Cerebellar nuclear complex (tissue), 1 donor: Measurements from ENCODE around the gene CFAP45.

Source experiments
- DNase-seq, 2 experiments: peaks; one replicate each; lab custom pipeline; 2025; lab: John Stamatoyannopoulos, UW

The CFAP45 gene

DNA sequence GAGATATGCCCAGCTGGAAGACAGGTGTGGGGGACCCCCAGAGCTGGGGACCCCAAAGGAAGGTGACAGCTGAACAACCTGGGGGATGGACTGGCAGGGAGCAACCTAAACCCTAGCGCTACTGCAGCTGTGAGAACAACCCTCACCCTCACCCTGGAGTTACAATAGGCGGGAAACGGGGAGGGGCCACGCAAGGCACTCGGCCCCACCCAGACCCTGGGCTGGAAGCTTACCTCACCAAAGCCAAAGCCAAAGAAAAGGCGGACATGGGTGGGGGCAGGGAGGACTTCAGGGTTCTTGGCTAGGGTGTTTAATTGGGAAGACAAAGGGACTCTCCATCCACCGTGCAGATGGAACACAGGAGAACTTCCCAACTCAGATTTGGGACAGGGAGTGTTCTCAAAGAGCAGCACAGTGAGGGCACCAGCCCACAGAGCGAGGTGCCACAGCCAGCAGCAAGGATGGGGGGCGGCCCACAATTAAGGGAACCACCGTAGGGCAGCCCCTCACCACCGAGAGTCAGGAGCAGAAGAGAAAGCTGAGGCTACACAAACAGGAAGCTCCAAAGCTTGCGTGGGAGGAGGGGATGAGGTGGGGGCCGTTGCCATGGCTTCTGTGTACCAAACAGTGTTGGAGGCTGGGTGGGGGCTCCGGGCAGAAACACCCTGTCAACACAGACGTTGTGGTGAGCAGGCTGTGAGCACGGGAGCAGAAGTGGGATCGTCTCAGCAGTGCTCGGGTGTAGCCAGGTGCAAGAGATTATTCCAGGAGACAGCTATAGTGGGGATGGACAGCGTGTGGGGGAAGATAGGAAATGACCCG is 23.4 kb upstream of the CFAP45 start:
- DNase-seq = no peak

DNA sequence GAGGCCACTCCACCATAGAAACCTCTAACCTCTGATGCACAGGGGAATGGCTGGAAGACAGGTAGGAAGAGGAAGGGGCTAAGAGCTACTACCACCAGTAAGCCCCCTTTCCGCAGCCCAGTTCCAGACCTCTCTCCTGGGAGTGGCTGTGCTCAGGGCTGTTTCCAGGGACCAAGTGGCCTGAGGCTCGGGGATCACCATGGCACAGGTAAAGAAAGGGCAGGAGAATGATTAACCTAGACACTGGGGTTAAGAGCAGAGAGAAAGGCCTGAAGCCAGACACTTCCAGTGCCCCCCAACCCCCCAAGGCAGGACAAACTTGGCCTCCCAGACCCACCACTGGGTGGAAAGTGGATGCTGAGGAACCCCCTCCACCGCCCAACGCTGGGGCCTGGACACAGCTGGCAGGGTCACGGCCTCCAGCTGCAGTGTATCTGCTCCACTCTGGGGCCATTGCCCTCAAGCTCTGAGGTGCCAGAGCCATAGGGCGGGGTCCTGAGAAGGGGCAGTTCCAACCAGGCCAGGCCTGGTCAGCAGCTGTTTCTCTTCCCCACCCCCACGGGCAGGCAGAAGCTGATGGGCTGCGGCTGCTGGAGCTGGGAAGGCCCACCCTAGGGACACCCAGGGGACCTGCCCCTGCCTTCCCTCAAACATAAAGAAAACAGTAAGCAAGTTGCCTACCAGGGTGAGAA is 22.7 kb upstream of the CFAP45 start:
- no peak for DNase-seq

DNA sequence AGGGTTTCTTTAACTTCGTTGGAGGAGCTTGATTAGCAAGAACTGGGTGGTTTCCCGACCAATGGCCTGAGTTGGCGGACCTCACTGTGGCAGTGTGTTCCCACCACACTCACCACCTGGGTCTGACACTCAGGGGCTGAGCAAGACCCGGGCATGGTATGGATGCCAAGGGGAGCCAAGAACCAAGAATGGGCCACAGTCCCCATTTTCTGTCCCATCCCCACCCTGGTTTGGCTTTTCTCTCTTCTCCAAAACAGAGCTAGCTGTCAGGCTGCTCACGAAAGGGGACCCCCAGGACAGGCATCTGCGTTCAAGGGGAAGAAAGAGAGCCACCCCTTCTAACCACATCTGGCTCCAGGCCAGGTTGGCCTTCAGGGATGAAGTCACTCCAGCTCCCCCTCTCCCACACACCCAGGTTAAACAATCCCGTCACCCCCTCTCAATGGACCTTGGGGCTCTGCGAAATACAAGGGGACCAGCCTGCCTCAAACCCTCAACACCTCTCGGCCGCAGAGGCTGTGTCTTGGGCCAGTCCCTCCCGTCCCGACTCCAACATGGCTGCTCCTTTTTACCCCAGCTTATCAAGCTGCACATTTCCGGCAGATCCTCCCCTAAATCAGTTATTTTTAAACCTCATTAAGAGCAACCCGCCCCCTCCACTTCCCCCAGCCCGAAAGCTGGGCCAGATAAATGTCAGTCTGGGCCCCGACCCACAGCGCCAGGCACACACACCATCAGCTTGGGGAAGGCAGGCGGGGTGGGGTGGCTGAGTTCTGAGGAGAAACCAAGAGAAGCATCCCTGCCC is 21.9 kb upstream of the CFAP45 start:
- DNase-seq = no peak

DNA sequence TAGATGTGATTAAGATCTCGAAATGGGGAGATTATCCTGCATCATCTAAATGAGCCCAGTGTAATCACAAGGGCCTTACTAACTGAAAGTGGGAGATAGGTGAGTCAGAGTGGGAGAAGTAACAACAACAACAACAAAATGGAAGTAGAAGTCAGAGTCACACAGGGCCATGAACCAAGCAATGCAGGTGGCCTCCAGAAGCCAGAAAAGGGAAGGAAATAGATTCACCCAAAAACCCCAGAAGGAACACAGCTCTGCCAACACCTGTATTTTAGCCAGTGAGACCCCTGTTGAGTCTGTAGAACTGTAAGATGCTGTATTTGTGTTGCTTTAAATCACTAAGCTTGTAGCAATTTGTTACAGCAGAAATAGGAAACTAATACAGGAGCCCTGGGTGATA is 21.3 kb upstream of the CFAP45 start:
- DNase-seq = no peak

DNA sequence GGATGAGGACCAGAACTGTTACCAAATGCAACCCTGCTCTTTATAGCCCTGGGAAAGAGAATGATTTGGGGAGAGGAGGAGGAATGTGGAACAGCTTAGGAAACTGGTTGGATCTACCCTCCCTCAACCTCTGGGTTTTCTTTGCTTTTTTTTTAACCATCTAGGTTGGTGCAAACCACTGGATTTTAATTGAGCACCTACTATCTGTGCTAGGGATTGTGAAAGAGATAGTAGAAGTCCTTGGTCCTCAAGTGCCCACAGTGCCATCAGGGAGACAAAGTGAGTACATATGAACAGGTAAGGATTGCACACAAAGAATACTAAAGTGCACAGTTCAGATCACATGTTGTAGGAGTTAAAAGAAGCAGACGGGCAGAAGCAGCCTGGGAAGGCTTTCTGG is 20.7 kb upstream of the CFAP45 start:
- no peak for DNase-seq

DNA sequence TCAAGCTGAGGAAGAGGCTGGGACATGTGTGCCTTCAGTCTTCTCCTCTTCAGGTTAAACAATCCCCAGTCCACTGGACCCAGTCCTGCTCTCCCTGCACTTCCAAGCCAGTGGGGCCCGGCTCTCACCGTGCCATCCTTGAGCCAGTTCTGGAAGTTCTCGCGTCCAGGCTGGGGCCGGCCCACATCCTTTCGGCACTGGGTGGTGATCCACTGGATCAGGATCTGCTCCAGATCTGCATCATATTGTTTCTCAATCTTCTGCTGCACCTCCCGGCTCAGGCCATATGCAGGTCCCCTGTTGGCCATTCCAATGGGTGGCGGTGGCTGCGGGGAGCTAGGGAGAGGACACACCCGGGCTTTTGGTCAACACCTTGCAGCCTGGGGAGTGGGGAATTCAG is 20.2 kb upstream of the CFAP45 start:
- DNase-seq = no peak

DNA sequence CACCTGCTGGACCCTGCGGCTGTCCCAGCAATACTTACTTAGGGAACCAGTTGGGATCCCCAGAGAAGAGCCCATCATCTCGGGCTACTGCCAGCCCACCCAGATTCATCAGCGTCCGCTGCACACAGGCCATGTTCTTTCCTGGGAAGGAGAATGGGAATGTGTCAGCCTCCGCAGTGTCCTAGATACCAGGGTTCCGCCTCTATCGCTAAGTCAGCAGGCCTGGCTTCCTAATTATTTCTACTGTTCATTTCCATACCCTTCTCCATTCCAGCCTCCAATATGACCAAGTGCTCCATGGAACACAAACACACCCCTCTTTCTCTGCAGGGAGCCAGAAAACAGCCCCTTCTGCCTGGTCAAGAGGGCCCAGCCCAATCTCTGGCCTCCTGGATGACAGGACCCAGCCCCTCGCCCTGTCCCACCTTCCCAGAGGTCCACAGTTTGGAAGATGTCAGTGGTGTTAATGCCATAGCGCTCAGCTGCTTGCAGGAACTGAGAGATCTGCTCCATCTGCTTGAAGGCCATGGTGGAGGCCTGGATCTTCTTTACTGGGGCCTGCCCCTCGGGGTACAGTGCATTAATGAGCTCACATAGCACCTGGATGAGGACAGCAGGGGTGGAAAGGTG is 19.4 kb upstream of the CFAP45 start:
- DNase-seq = no peak

DNA sequence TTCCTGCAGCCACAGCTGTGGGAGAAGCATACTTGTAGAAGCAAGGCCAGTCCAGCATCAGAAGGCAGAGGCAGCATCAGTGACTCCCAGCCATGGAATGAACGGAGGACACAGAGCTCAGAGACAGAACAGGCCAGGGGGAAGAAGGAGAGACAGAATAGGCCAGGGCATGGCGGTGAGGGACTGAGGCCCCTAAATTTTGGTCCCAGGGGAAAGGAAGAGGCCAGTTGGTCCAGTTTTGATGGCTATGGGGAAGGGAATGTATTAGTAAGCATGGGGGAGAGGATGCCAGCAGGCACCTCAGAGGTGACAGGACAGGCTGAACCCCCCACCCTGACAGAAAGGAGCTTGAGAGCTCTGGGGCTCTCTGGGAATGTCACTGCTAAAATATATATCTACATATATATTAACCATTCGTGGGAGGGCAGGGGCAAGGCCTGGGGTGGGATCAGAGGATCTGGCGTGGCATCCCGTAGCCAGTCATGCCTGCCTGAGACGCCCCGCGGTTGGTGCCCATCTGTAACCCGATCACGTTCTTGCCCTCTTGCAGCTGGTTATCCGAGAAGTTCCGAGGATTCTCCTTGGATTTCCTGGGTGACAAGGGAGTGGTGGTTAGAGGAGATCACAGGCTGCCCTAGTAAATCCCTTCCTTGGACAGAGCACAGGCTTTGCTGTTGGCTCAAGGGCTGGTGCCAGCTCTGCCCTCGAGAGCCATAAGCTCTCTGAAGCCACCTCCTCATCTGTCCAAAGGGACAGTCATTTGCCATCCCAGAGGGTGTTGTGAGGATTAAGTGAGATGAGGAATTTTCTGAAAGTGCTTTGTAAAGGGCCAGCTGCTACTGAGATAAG is 18.6 kb upstream of the CFAP45 start:
- DNase-seq = no peak

DNA sequence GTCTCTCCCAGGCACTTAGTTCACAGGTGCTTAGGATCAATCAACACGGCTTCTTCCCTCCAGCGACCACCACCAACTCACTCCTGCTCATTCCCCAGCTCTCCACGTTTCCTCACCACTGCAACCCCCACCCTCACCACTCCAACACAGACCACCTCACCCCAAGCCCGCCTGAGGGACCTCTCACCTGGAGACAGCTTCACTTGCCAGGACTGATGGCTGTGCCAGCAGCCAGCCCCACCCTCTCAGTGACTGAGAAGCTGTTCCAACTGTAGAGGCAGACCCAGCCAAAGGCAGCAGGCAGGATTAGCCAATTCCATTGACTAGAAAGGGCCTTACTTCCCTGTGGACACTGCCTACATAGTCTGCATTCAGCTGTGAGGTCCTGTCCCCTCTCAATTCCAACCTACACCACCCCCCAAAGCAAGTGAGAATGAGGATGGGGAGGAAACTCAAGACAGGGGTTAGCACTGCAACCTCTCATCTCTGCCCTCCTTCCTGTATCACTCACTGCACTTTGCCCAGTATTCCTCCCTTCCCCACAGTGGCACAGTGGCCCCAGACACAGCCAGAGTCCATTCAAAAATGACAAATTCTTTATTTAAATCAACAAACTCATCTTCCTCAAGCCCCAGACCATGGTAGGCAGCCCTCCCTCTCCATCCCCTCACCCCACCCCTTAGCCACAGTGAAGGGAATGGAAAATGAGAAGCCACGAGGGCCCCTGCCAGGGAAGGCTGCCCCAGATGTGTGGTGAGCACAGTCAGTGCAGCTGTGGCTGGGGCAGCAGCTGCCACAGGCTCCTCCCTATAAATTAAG is 17.8 kb upstream of the CFAP45 start:
- DNase-seq = no peak

DNA sequence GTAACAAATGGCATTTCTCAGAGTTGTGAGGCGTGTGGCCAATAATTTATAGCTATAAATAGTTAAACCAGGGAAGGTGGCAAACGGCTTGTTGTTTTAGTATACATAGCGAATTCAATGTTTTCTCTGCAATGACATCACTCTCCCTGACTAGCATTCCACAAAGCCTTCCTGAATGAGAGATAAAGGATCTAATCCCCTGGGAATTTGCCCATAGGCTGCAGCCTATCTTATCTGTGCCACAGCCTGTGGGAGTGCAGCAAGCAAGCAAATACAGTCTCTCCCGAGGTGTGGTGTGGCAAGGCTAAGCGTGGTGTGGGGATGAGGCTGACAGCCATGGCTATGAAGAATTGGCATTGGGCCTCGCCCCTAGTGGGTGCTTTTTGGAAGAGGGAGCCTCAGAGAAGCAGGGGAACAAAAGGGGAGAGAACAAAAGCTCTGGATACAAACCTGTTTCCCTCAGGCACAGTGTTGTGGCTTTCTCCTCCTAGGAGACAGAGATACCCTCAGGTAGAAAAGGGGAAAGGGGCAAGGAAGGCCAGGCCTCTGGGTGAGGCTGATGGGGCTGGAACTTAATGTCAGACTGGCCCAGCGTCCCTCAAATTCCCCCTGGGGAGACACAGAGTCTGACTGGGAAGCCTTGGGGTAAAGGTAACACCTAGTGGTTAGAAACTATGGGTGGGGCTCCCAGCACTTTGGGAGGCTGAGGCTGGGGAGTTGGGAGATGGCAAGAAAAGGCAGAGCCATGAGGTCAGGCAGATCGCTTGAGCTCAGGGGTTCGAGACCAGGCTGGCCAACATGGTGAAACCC is 16.5 kb upstream of the CFAP45 start:
- DNase-seq = no peak

DNA sequence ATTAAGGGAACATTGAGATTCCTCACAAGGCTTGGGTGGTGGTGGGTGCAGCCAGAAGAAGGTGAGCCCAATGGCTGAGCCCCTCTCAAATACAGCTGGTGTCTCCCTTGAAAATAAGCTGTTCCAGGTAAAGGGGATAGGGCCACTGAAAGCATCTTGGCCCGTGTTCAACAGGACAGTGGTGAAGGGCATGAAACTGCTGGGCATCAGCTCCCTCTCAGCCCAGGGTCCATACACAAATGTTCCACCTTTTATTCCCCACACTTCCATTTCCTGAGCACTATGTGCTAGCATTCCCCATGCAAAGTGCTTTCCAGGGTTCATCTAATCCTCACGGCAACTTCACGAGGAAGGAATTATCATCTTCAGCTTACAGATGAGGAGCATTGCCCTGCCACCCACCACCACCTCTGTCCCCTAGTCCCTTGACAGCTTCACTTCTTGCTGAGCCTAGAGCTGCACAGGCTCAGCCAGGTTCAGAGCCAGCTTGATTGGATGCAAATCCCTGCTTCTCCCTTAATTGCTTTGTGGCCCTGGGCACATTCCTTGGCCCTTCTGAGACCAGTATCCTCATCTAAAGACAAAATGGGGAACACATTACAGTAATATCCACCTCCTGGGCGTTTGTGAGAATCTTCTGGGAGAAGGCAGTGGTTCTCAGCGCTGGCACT is 15.7 kb upstream of the CFAP45 start:
- DNase-seq = no peak

DNA sequence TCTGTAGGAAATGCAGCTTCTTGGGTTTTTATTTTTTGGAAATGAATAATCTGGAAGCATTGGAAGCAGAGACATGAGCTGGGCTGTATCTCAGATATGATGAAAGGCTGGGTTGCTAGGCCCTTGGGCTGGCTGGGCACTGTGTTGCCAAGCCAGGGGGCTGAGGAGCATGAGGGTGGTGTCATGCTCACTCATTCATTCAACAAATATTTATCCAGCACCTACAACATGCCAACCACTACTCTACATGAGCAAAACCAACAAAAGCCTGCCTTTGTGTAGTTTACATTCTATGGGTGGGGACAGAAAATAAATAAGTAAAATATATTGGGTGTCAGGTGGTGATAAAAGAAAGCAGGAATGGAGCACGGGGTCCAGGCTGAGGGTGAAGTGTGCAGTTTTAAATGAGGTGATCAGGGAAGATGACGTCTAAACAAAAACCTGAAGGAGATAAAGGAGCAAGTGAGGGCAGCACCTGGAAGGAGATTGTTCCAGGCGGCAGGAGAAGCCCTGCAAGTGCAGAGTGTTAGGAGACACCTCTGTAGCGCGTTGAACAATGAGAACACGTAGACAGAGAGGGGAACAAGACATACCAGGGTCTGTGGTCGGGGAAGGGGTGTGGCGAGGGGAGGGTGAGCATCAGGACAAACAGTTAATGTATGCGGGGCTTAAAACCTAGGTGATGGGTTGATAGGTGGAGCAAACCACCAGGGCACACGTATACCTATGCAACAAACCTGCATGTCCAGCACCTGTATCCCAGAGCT is 14.5 kb upstream of the CFAP45 start:
- DNase-seq = no peak

DNA sequence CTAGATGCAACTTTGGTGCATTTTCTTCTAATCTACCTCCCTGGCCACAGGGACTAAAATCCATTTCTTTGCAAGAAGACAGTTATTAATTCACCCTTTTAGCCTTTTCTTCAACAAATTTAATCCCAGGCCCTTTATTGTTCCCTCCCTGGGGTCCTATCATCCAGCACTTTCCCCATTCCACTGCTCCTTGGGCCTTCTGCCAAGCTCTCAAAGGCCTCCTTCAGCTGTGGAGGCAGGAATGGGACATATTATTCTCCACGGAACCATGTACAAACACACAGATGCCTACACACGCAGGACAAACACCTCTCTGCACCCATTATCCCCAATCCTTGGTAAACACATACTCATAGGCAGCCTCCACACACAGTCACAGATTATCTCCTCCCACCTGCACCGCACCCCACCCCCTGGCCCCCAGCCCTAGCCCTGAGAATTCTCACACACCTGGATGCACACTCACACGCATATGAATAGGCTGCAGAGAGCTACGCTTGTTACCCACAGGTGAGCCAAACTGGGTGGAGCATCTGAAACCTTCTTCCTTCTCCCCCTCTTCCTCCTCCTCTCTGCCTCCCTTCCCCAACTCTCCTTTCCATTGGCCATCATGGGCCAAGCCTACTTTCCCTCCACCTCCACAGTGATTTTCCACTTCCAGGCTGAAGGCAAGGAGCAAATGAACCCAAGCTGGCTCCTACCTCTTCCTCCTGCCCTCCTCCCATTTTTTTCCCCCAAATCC is 13.7 kb upstream of the CFAP45 start:
- DNase-seq = no peak

DNA sequence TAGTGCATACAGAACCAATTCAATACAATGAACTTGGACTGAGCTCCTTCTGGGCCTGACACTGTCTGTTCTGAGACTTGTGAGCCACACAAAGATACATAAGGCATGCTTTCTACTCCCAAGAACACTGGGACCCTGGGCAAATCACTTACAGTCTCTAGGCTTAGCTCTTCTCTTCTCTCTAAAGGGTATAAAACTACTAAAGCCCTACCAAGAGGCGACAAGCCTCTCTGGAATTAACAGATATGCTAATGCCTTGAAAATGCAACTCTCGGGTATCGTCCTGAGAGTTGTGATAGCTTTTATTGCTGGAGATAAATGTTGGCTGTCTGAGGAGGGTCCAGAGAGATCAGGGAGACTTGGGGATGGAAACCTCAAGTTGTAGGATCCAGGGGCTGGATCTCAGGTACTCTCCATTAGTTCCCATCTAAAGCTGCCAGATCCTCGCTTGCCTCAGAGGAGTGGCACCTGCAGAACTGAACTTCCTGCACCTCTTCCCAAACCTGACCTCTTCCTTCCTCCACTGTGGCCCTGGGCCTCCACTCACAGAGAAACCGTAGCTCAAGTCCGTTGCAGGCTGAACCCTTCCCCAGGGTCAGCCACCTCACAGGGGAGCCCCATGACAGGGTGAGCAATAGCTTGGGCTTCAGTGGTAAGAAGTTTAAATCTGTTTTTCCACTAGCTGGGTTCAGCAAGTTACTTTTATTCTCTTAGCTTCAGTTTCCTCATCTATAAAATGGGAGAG is 11.5 kb upstream of the CFAP45 start:
- DNase-seq = no peak

DNA sequence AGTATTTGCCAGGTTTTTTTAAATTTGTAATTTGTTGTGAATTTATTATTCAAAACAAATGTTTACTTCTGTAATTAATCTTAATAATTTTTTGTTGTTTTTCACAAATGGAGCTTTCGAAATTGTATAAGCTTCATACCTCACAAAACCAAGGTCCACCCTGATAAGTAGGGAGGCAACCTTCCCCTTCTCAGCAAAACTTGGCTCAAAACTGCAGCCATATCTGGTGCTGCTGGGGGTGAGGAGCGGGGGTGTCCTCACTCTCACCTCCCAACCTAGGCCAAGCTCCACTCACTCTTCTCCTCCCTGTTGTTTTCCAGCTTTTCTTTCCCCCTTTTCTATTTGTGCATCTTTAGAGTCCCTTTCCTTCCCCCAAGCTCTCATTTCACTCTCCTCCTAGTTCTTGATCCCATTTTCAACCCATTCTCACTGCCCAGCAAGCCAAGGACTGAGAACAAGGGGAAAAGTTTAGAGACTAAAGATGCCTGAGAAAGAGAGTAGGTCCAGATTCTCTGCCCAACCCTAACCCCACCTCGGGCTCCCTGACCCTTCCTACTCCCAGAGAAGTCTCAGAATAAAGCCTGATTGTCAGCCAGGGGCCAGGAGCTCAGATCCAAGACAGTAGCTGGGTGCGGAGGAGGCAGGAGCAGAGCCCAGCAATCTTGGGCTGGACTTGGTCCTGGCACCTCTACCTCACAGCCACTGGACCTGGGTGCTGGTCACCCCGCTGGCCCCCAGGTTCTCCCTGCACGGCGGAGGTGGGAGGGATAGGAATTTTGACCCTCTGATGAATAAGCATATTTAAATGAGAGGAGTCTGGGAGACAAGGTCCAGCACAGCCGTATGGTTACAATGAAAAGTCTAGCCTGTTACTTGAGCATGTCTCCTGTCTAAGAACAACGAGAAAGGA is 8.3 kb upstream of the CFAP45 start:
- no peak for DNase-seq

DNA sequence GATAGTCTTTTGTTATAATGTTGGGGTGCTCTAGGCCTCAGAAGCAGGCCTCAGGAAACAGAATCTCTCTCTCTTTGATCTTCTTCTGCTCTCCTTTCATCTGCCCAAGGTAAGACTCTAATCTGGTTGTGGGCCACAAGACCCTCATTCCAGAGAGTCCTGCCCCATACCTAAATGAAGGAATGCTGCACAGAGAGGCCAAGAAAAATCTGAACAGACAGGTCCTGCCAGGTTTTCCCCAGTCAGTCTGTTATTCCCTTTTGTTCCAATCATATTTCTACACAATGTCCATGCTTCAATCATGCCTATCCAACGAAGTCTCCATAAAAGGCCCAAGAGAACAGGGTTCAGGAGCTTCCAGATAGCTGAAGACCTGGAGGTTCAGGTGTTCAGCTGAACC is 7.0 kb upstream of the CFAP45 start:
- DNase-seq = no peak
